ENCODE data around the gene TSPAN33. TPM values are rescaled to one million over a fixed set of nuclear protein-coding genes. Genes with fewer than 3 reads are reported as not detected.

Gene TSPAN33
- polyA plus RNA-seq, 1 of the 3 experiments (the other 2 are of a cell fraction): 6.9 TPM

DNA sequence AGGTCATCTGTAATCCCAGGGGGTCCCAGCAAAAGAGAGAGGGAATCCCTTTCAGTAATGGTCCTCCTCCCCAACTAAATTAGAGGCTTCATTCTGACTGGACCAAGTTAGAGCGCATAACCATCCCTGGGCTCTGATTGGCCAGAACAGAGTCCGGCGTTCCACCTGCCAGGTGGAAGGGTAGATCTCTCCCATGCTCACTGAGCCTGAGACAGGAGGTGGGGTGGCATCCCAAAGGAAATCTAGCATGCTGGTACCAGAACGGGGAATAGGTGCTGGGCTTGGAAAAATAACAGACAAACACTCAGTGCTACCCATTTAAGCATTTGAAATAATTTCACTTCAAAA, 21.0 kb upstream of the TSPAN33 start:
- no peaks in the 10 kb centered on the region for H3K36me3 ChIP-seq (replicated peaks in 1 of 2; ENCODE audit: control insufficient read depth in 1 of 2, insufficient read depth in 2 of 2, low read length in 1 of 2)
- WGBS (ENCODE audit: low lambda C conversion rate): 73% methylated on average over 4 of the region's 4 CpGs
- DNase-seq: no peak
- no peaks in the 10 kb centered on the region for H4K20me1 ChIP-seq (ENCODE audit: insufficient read depth)
- no peak overlapping the region for H3K27ac ChIP-seq (ENCODE audit: low read depth in 2 of 2, low read length in 1 of 2)
- H3K4me3 ChIP-seq (ENCODE audit: low read depth in 2 of 2, low read length in 1 of 2): no peak overlapping the region
- no peaks in the 10 kb centered on the region for H3K4me1 ChIP-seq (ENCODE audit: control insufficient read depth in 1 of 2, insufficient read depth in 2 of 2, low read depth in 1 of 2, low read length in 1 of 2)
- TF ChIP-seq SMC3 (IDR thresholded peaks at IDR 0.05; ENCODE audit: low read depth, low read length) (no peak), FOXJ3 (CRISPR knock-in tag; IDR thresholded peaks at IDR 0.05) (no peak)
- TF ChIP-seq, protein P1, sequence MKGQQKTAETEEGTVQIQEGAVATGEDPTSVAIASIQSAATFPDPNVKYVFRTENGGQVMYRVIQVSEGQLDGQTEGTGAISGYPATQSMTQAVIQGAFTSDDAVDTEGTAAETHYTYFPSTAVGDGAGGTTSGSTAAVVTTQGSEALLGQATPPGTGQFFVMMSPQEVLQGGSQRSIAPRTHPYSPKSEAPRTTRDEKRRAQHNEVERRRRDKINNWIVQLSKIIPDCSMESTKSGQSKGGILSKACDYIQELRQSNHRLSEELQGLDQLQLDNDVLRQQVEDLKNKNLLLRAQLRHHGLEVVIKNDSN (IDR thresholded peaks at IDR 0.05; ENCODE audit: borderline replicate concordance, low read depth): no peak
- POLR2A ChIA-PET: no interaction called here
- H3K9me2 ChIP-seq: no peaks in the 10 kb centered on the region
- no peak overlapping the region for H2AFZ ChIP-seq (ENCODE audit: low read depth)
- H3K4me2 ChIP-seq: no peak overlapping the region
- no peak overlapping the region for H3K9ac ChIP-seq
- H3K79me2 ChIP-seq (ENCODE audit: insufficient read depth): no peaks in the 10 kb centered on the region
- H3F3A ChIP-seq (replicated peaks; ENCODE audit: insufficient read depth): no peaks in the 10 kb centered on the region
- CTCF ChIA-PET: interaction anchor here (0.8 to 2.1 kb wide), 2 partner anchors 18 to 32 kb away, joined by 3 to 9 read pairs; no protein-coding TSS in a partner anchor
- H3K27me3 ChIP-seq (ENCODE audit: insufficient read depth): peaks cover 11% of the 10 kb centered on the region; the same call in 1 of the 2 replicates
- peaks cover 10% of the 10 kb centered on the region; the same call in 1 of the 2 replicates for H3K9me3 ChIP-seq

DNA sequence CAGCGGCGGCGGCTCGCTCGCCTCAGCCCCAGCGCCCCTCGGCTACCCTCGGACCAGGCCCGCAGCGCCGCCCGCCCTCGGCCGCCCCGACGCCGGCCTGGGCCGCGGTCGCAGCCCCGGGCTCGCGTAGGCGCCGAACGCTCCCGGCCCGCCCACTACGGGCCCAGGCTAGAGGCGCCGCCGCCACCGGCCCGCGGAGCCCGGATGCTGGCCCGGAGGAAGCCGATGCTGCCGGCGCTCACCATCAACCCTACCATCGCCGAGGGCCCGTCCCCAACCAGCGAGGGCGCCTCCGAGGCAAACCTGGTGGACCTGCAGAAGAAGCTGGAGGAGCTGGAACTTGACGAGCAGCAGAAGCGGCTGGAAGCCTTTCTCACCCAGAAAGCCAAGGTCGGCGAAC, 18.2 kb upstream of the TSPAN33 start:
- Histone ChIP-seq H3K36me3 (replicated peaks in 1 of 2; ENCODE audit: control insufficient read depth in 1 of 2, insufficient read depth in 2 of 2, low read length in 1 of 2) (no peaks in the 10 kb centered on the region), H2AFZ (ENCODE audit: low read depth) (no peak overlapping the region), H3K4me2 (no peak overlapping the region), H3F3A (replicated peaks; ENCODE audit: insufficient read depth) (no peaks in the 10 kb centered on the region), H3K27ac (ENCODE audit: low read depth in 2 of 2, low read length in 1 of 2) (no peak overlapping the region), H3K9me3 (no peaks in the 10 kb centered on the region), H4K20me1 (ENCODE audit: insufficient read depth) (no peaks in the 10 kb centered on the region), H3K79me2 (ENCODE audit: insufficient read depth) (no peaks in the 10 kb centered on the region), H3K9ac (no peak overlapping the region), H3K27me3 (ENCODE audit: insufficient read depth) (peaks cover 11% of the 10 kb centered on the region; the same call in 1 of the 2 replicates), H3K4me3 (ENCODE audit: low read depth in 2 of 2, low read length in 1 of 2) (no peak overlapping the region), H3K9me2 (no peaks in the 10 kb centered on the region), H3K4me1 (ENCODE audit: control insufficient read depth in 1 of 2, insufficient read depth in 2 of 2, low read depth in 1 of 2, low read length in 1 of 2) (no peaks in the 10 kb centered on the region)
- TF ChIP-seq EP300 (IDR thresholded peaks at IDR 0.05; ENCODE audit: borderline replicate concordance in 1 of 2, low read depth in 1 of 2, low read length in 1 of 2) (no peak), FOXJ3 (CRISPR knock-in tag; IDR thresholded peaks at IDR 0.05) (no peak), RAD21 (IDR thresholded peaks at IDR 0.05; ENCODE audit: low read length) (no peak), ELF1 (IDR thresholded peaks at IDR 0.05) (no peak), RCOR1 (IDR thresholded peaks at IDR 0.05; ENCODE audit: low read length) (no peak)
- POLR2A ChIA-PET: no interaction called here
- CTCF ChIA-PET: interaction anchor here (0.7 to 1.8 kb wide), 3 partner anchors 14 to 92 kb away, joined by 3 to 5 read pairs (median 4); no protein-coding TSS in a partner anchor
- no peak for DNase-seq
- WGBS (ENCODE audit: low lambda C conversion rate): 90% methylated on average over 42 of the region's 50 CpGs

DNA sequence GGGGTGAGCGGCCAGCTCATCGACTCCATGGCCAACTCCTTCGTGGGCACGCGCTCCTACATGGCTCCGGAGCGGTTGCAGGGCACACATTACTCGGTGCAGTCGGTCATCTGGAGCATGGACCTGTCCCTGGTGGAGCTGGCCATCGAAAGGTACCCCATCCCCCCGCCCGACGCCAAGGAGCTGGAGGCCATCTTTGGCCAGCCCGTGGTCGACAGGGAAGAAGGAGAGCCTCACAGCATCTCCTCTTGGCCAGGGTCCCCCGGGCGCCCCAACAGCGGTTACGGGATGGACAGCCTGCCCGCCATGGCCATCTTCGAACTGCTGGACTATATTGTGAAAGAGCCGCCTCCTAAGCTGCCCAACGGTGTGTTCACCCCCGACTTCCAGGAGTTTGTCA, 17.4 kb upstream of the TSPAN33 start:
- Histone ChIP-seq H3K9me2 (no peaks in the 10 kb centered on the region), H3K4me3 (ENCODE audit: low read depth in 2 of 2, low read length in 1 of 2) (no peak overlapping the region), H3K27me3 (ENCODE audit: insufficient read depth) (peaks cover 11% of the 10 kb centered on the region; the same call in 1 of the 2 replicates), H2AFZ (ENCODE audit: low read depth) (no peak overlapping the region), H3K9me3 (no peaks in the 10 kb centered on the region), H3K79me2 (ENCODE audit: insufficient read depth) (no peaks in the 10 kb centered on the region), H3K9ac (no peak overlapping the region), H3F3A (replicated peaks; ENCODE audit: insufficient read depth) (no peaks in the 10 kb centered on the region), H3K27ac (ENCODE audit: low read depth in 2 of 2, low read length in 1 of 2) (no peak overlapping the region), H4K20me1 (ENCODE audit: insufficient read depth) (no peaks in the 10 kb centered on the region), H3K4me1 (ENCODE audit: control insufficient read depth in 1 of 2, insufficient read depth in 2 of 2, low read depth in 1 of 2, low read length in 1 of 2) (no peaks in the 10 kb centered on the region), H3K36me3 (replicated peaks in 1 of 2; ENCODE audit: control insufficient read depth in 1 of 2, insufficient read depth in 2 of 2, low read length in 1 of 2) (no peaks in the 10 kb centered on the region), H3K4me2 (no peak overlapping the region)
- CTCF ChIA-PET: interaction anchor here (1.4 to 1.8 kb wide), 2 partner anchors 36 to 37 kb away, joined by 5 to 8 read pairs; no protein-coding TSS in a partner anchor
- no peak for TF ChIP-seq TCF12 (IDR thresholded peaks at IDR 0.05)
- TF ChIP-seq RCOR1 (IDR thresholded peaks at IDR 0.05; ENCODE audit: low read length): no peak
- no peak for TF ChIP-seq SIN3A (IDR thresholded peaks at IDR 0.05; ENCODE audit: borderline replicate concordance, low read depth, low read length)
- TF ChIP-seq, protein P2, sequence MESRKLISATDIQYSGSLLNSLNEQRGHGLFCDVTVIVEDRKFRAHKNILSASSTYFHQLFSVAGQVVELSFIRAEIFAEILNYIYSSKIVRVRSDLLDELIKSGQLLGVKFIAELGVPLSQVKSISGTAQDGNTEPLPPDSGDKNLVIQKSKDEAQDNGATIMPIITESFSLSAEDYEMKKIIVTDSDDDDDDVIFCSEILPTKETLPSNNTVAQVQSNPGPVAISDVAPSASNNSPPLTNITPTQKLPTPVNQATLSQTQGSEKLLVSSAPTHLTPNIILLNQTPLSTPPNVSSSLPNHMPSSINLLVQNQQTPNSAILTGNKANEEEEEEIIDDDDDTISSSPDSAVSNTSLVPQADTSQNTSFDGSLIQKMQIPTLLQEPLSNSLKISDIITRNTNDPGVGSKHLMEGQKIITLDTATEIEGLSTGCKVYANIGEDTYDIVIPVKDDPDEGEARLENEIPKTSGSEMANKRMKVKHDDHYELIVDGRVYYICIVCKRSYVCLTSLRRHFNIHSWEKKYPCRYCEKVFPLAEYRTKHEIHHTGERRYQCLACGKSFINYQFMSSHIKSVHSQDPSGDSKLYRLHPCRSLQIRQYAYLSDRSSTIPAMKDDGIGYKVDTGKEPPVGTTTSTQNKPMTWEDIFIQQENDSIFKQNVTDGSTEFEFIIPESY (IDR thresholded peaks at IDR 0.05; ENCODE audit: borderline replicate concordance, low read depth): no peak
- TF ChIP-seq MXI1 (IDR thresholded peaks at IDR 0.05; ENCODE audit: low read depth, low read length): no peak
- TF ChIP-seq, protein P3, sequence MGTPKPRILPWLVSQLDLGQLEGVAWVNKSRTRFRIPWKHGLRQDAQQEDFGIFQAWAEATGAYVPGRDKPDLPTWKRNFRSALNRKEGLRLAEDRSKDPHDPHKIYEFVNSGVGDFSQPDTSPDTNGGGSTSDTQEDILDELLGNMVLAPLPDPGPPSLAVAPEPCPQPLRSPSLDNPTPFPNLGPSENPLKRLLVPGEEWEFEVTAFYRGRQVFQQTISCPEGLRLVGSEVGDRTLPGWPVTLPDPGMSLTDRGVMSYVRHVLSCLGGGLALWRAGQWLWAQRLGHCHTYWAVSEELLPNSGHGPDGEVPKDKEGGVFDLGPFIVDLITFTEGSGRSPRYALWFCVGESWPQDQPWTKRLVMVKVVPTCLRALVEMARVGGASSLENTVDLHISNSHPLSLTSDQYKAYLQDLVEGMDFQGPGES (IDR thresholded peaks at IDR 0.05; ENCODE audit: low read depth, low read length): no peak
- POLR2A ChIA-PET: no interaction called here
- 85% methylated on average over 20 of the region's 24 CpGs for WGBS (ENCODE audit: low lambda C conversion rate)
- no peak for DNase-seq
